Kidney (tissue), 14 donors: ENCODE data around the gene BPTF. TPM values are rescaled to one million over a fixed set of nuclear protein-coding genes. Genes with fewer than 3 reads are reported as not detected.
"Not testable (repeated sequence)": the region's sequence is repeated elsewhere in the genome, so short reads cannot be mapped to it uniquely, and the experiment has no call there.

ENCODE experiments used
- DNase-seq, 5 donors: peaks; one replicate each; pipeline ENCODE4 v3.0.0-alpha.2; 2013 to 2020
- FAIRE-seq: peaks from 2 replicates; lab custom pipeline; 2012; peaks lifted over from hg19 to GRCh38; lab: Jason Lieb, UNC
- H3K27ac ChIP-seq, 2 donors: one replicate each; pipeline ENCODE4 v1.7.0; 2013; ENCODE audit warnings: low read depth in 2 of 2, low read length in 2 of 2, inconsistent platforms in 1 of 2
- H3K27me3 ChIP-seq: one replicate; pipeline ENCODE4 v1.7.1; 2013; ENCODE audit warnings: low read length, inconsistent platforms; ENCODE audit not compliant: control insufficient read depth, insufficient read depth
- H3K36me3 ChIP-seq, 3 donors: one replicate each; pipeline versions ENCODE4 v1.7.0 to v1.7.1; 2013; ENCODE audit warnings: low read length in 3 of 3, control low read depth in 1 of 3, inconsistent platforms in 1 of 3; ENCODE audit not compliant: insufficient read depth in 3 of 3, control insufficient read depth in 2 of 3
- H3K4me1 ChIP-seq, 3 donors: one replicate each; pipeline versions ENCODE4 v1.7.0 to v1.7.1; 2013; ENCODE audit warnings: low read length in 3 of 3, inconsistent platforms in 1 of 3, low read depth in 1 of 3; ENCODE audit not compliant: control insufficient read depth in 2 of 3, insufficient read depth in 2 of 3
- H3K4me3 ChIP-seq, 3 donors: one replicate each; pipeline versions ENCODE4 v1.7.0 to v1.8.1; 2013; ENCODE audit warnings: low read length in 3 of 3, control low read depth in 1 of 3, inconsistent platforms in 1 of 3
- H3K9ac ChIP-seq, 3 donors: one replicate each; pipeline versions ENCODE4 v1.7.0 to v1.7.1; 2013; ENCODE audit warnings: low read length in 3 of 3, control low read depth in 1 of 3, inconsistent platforms in 1 of 3
- H3K9me3 ChIP-seq, 3 donors: one replicate each; pipeline versions ENCODE4 v1.7.0 to v1.7.1; 2013; ENCODE audit warnings: low read length in 3 of 3, control low read depth in 1 of 3, inconsistent platforms in 1 of 3; ENCODE audit not compliant: control insufficient read depth in 2 of 3, insufficient read depth in 1 of 3
- intact Hi-C: fragments of 100-400 bp; cut with DNase I; formaldehyde crosslinking; loops from one replicate; pipeline ENCODE4 v1.11.1; 2022
- polyA plus RNA-seq: library from polyadenylated mRNA; stranded (reverse); fragments of 350-450 nt; fragmentation: Illumina TruSeq; extraction: RNeasy Lipid Tissue Mini Kit (QIAGEN cat#74804); gene quantifications from one replicate; pipeline ENCODE4 v1.2.3, GENCODE V29; 2014; ENCODE audit warnings: low read depth, low replicate concordance; ENCODE audit not compliant: insufficient read depth
- total RNA-seq: library from RNA; stranded (reverse); fragmentation: NEBNext Ultra II Directional; extraction: Animal tissue kit (Norgen Biotek cat#: 25700); gene quantifications from one replicate; pipeline ENCODE4 v1.2.1, GENCODE V29; 2021
- TF ChIP-seq, protein P1 (sequence below): IDR thresholded peaks from 3 replicates; pipeline ENCODE4 v1.5.1; 2012; ENCODE audit warnings: mild to moderate bottlenecking, moderate library complexity, borderline replicate concordance; ENCODE audit not compliant: insufficient read depth; ENCODE audit errors: extremely low read depth
- donor health status: control.
- donor health status: control.
- donor health status: control.
- donor health status: control.
- donor health status: control.
- donor health status: DM: yes; HTN: yes; CAD: no.
- donor health status: Normal renal cell carcinoma (clear cell type).

BPTF gene
- total and polyA plus RNA-seq, 2 donors from 2014 or later: 14.6 to 103 TPM

GRCh38 chr17:67963145-67963572 lies 137.9 kb downstream of the BPTF start:
- H3K36me3 ChIP-seq: peaks cover 5 to 21% (median 15%) of the 10 kb centered on the region in 3 donors
- intact Hi-C loops, H3K27ac ChIP-seq, H3K27me3 ChIP-seq, H3K9ac ChIP-seq, H3K9me3 ChIP-seq, H3K4me1 ChIP-seq, H3K4me3 ChIP-seq: not testable (repeated sequence)
- peak in 3 of 5 donors; percentile 39 to 82 (median 61) for DNase-seq
- FAIRE-seq: peak; percentile 91
- TF ChIP-seq, protein P1, sequence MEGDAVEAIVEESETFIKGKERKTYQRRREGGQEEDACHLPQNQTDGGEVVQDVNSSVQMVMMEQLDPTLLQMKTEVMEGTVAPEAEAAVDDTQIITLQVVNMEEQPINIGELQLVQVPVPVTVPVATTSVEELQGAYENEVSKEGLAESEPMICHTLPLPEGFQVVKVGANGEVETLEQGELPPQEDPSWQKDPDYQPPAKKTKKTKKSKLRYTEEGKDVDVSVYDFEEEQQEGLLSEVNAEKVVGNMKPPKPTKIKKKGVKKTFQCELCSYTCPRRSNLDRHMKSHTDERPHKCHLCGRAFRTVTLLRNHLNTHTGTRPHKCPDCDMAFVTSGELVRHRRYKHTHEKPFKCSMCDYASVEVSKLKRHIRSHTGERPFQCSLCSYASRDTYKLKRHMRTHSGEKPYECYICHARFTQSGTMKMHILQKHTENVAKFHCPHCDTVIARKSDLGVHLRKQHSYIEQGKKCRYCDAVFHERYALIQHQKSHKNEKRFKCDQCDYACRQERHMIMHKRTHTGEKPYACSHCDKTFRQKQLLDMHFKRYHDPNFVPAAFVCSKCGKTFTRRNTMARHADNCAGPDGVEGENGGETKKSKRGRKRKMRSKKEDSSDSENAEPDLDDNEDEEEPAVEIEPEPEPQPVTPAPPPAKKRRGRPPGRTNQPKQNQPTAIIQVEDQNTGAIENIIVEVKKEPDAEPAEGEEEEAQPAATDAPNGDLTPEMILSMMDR: peak; percentile 56

DNA sequence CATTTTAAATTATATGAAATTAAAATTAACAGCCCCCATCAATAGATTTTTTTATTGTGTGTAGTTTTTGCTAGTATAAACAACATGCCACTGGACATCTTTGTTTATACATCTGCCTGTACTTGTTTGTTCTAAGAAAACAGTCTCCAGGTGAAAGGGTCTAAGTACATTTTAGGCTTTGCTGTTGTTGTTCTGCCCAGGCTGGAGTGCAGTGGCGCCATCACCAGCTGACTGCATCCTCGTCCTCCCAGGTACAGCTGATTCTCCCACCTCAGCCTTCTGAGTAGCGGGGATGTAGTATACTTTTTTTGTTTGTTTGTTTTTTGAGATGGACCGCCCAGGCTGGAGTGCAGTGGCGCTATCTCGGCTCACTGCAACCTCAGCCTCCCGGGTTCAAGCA lies 145.5 kb downstream of the BPTF start:
- H3K4me3 ChIP-seq: no peak overlapping the region
- no peaks in the 10 kb centered on the region for H3K4me1 ChIP-seq
- intact Hi-C loops: no loop called here
- no peaks in the 10 kb centered on the region for H3K9me3 ChIP-seq
- no peak overlapping the region for H3K27ac ChIP-seq
- TF ChIP-seq, protein P1: no peak
- H3K27me3 ChIP-seq: no peaks in the 10 kb centered on the region
- DNase-seq (no peak), FAIRE-seq (no peak)
- peaks cover 0 to 23% (median 6%) of the 10 kb centered on the region in 3 donors for H3K36me3 ChIP-seq
- no peak overlapping the region for H3K9ac ChIP-seq

- H3K27ac ChIP-seq: no peak overlapping the region
- intact Hi-C loops: no loop called here
- H3K4me3 ChIP-seq: no peak overlapping the region
- H3K9ac ChIP-seq: no peak overlapping the region
- peak in 1 of 5 donors; percentile 31 for DNase-seq
- FAIRE-seq: no peak
- H3K9me3 ChIP-seq: no peaks in the 10 kb centered on the region
- H3K36me3 ChIP-seq: peaks cover 0 to 18% (median 7%) of the 10 kb centered on the region in 3 donors
- H3K27me3 ChIP-seq: no peaks in the 10 kb centered on the region
- H3K4me1 ChIP-seq: no peaks in the 10 kb centered on the region
- TF ChIP-seq, protein P1: no peak
These were observed 148.9 kb downstream of the BPTF start for GRCh38 chr17:67974185-67974584.

DNA sequence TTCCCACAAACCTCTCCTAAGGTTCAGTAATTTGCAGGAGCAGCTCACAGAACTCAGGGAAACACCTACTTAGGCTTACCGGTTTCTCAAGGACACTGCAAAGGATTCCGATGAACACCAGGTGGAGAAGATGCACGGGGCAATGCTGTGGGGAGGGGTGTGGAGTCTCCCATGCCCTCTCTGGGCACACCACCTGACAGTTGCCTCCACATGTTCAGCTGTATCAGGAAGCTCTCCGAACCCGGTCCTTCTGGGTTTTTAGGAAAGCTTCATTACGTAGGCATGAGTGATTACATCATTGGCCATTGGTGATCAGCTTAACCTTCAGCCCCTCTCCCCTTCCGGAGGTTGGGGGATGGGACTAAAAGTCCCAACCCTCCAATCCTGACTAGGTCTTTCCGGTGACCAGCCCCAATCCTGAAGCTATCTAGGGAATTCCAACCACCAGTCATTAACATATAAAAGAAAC lies 149.3 kb downstream of the BPTF start:
- DNase-seq (no peak), FAIRE-seq (no peak)
- intact Hi-C loops: no loop called here
- H3K4me3 ChIP-seq: no peak overlapping the region
- no peaks in the 10 kb centered on the region for H3K27me3 ChIP-seq
- H3K9ac ChIP-seq: no peak overlapping the region
- no peaks in the 10 kb centered on the region for H3K4me1 ChIP-seq
- TF ChIP-seq, protein P1: no peak
- H3K36me3 ChIP-seq: peaks cover 0 to 18% (median 7%) of the 10 kb centered on the region in 3 donors
- H3K9me3 ChIP-seq: no peaks in the 10 kb centered on the region
- no peak overlapping the region for H3K27ac ChIP-seq

GRCh38 chr17:67976306-67976705 lies 151.0 kb downstream of the BPTF start:
- H3K9ac ChIP-seq, intact Hi-C loops, H3K27ac ChIP-seq, H3K4me3 ChIP-seq, DNase-seq, H3K27me3 ChIP-seq, FAIRE-seq, H3K4me1 ChIP-seq, H3K9me3 ChIP-seq: not testable (repeated sequence)
- H3K36me3 ChIP-seq: peaks cover 0 to 18% (median 7%) of the 10 kb centered on the region in 3 donors
